GM20000 (cell line): ENCODE data around the gene ALG8.
"Not testable (repeated sequence)": the region's sequence is repeated elsewhere in the genome, so short reads cannot be mapped to it uniquely, and the experiment has no call there.

Experiments
- DNase-seq: peaks from one replicate; pipeline ENCODE4 v3.0.0; 2012; ENCODE audit warnings: low spot score
- TF ChIP-seq, protein P1 (sequence below): IDR thresholded peaks from 2 replicates; pipeline ENCODE4 v1.5.1; 2012; ENCODE audit warnings: mild to moderate bottlenecking, control low read depth; ENCODE audit errors: extremely low read depth, missing control alignments

The ALG8 gene

DNA sequence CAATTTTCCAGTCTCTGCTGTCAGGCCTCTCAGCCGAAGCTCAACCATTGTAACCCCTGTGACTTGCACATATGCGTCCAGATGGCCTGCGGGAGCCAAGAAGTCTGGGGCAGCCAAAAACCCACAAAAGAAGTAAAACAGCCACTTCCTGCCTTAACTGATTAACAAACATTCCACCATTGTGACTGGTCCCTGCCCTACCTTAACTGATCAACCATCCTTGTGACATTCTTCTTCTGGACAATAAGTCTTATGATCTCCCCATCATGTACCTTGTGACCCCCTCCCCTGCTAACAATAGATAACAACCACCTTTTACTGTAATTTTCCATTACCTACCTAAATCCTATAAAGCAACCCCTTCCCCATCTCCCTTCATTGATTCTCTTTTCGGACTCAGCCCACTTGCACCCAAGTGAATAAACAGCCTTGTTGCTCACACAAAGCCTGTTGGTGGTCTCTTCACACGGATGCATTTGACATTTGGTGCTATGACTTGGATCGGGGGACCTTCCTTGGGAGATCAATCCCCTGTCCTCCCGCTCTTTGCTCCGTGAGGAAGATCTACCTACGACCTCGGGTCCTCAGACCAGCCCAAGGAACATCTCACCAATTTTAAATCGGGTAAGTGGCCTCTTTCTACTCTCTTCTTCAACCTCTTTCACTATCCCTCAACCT lies 58.5 kb downstream of the ALG8 start:
- TF ChIP-seq, protein P1, sequence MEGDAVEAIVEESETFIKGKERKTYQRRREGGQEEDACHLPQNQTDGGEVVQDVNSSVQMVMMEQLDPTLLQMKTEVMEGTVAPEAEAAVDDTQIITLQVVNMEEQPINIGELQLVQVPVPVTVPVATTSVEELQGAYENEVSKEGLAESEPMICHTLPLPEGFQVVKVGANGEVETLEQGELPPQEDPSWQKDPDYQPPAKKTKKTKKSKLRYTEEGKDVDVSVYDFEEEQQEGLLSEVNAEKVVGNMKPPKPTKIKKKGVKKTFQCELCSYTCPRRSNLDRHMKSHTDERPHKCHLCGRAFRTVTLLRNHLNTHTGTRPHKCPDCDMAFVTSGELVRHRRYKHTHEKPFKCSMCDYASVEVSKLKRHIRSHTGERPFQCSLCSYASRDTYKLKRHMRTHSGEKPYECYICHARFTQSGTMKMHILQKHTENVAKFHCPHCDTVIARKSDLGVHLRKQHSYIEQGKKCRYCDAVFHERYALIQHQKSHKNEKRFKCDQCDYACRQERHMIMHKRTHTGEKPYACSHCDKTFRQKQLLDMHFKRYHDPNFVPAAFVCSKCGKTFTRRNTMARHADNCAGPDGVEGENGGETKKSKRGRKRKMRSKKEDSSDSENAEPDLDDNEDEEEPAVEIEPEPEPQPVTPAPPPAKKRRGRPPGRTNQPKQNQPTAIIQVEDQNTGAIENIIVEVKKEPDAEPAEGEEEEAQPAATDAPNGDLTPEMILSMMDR = no peak
- DNase-seq = no peak

DNA sequence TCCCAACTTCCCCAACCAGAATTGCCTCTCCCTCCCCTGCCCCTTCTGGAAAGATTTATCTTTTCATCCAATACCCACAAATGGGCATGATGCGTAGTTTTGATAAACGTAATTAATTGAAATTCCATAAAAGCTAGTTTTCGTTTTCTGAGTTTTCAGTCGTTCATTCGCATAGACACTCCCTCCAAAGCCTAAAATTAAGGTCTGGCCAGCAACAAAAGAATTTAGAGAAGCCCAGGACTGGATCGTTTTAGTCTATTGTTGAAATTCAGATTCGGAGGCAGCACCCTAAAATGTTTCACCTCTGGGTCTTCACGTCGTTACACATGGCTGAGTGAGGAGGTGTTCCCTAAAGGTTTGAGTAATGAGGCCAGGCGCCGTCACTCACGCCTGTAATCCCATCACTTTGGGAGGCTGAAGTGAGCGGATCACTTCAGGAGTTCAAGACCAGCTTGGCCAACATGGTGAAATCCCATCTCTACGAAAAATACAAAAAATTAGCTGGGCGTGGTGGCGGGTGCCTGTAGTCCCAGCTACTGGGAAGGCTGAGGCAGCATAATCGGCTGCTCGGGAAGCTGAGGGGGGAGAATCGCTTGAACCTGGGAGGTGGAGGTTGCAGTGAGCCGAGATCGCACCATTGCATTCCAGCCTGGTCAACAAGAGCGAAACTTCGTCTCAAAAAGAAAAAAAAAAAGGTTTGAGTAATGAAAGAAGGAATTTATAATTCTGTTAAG lies 59.2 kb downstream of the ALG8 start:
- TF ChIP-seq, protein P1 = no peak
- no peak for DNase-seq

DNA sequence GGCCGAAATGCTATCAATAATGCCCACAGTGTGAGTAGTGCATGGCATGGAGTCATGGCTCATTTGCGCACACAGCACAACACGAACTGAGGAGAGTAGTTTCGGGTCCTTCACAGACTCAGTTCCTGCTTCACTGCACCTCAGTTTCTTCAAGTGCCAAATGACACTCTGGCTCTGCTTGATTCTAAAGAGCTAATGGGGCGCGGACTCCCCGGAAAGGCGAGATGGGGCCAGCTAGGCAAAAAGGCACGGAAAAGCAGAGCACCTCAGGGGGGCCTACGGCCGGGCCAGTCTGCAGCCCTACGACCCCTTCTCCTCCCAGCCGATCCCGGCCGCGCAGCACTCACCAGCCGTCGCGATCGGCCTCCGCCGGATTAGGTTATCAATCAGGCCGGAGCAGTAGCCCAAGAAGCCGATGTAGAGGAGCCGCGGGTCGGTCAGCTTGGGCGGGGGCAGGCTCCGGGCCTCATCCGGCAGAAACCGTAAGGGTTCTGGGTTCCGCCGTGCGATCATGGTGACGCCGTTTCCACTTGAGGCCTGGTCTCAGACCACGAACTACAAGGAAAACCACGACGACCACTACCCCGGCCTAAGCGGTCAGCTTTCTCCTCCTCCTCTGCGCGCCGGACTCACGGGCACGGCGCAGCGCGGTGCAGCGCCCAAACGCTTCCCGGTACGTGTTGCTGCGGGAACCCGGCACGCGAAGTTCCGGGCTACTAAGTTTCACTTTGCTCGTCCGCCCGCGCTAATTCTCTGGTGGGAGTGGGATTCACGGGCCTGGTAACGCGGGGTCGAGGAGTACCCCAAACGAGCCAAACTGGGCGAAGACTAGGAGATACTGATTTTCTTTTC lies 60.0 kb downstream of the ALG8 start, which contains the start of gene NDUFC2:
Gene NDUFC2 (minus strand): TSS at position 631 of the 852 bp plus-strand sequence. CDS start 118 bp downstream, at position 513.
- TF ChIP-seq, protein P1 = no peak
- peak; percentile 78 for DNase-seq

DNA sequence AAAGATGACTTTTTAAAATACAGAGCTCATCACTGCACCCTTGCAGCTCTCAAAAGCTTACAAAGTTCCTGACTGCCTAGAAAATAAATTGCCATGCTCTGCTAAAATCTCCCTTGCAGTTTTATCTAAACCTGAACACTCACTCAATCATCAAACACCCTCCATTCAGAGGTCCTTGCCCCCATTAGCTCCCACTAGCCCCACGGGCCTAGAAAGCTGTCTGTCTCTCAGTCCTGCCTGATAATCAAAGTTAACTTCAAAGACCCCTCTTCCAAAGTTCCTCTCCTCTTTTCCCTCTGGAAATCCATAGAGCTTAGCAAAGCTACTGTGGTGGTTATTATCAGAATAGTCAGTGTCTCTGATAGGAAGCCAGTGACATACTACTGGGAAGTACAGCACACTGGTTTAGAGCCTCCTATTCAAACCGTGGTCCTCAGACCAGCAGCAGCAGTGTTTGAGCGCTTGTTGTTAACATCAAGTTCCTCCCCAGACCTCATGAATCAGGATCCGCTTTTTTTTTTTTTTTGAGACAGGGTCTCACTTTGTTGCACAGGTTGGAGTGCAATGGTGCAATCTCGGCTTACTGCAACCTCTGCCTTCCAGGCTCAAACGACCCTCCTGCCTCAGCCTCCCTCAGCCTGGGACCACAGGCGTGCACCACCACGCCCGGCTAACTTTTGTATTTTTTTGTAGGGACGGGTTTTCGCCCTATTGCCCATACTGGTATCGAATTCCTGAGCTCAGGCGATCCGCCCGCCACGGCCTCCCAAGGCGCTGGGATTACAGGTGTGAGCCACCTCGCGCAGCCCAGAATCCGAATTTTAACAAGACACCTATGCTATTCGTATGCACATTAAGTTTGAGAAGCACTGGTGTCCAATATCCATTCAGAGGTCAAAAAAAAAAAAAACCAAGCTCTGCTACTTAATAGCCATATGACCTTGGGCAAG lies 60.9 kb downstream of the ALG8 start:
- TF ChIP-seq, protein P1 = no peak
- no peak for DNase-seq

DNA sequence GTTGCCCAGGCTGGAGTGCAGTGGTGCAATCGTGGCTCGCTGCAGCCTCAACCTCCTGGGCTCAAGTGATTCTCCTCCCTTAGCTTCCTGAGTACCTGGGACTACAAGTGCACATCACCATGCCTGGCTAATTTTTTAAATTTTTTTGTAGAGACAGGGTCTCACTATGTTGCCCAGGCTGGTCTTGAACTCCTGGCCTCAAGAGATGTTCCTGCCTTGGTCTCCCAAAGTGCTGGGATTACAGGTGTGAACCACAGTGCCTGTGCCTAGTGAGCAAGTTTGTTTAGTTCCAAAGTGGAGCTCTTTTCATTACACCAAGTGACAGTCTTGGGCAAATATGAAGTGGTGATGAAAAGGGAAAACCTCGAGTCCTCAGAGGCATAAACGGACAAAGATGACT lies 61.8 kb downstream of the ALG8 start:
- not testable (repeated sequence) for DNase-seq

DNA sequence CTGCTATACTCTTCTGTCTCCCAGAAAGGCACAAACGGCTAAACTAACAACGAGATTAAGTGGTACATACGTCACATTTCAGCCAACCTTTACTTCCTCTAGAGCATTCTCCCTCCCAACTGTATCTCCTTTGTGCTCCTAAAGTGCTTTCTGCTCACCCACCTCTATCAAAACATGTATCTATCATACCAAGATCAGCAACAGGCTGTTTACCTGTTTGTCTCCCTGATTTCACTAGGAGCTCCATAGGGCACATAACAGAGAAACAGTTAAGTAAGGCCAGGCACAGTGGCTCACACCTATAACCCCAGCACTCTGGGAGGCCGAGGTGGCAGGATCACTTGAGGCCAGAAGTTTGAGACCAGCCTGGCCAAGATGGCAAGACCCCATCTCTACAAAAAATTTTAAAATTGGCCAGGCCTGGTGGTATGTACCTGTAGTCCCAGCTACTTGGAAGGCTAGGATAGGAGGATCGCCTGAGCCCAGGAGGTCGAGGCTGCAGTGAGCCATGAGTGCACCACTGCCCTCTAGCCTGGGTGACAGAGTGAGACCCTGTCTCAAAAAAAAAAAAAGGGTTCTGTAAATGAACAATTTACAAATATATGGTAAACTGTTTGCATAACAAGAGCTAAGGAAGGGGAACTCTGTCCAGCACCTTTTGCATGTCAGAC lies 62.6 kb downstream of the ALG8 start:
- no peak for DNase-seq
- TF ChIP-seq, protein P1 = no peak
